Measurements from ENCODE around the gene CCNC. TPM values are rescaled to one million over a fixed set of nuclear protein-coding genes. Genes with fewer than 3 reads are reported as not detected.

CCNC gene
- polyA plus RNA-seq, 1 donor from 2014 or later: 111 TPM

- Histone ChIP-seq H2AFZ (ENCODE audit: low read depth, low read length) (no peak overlapping the region), H3K36me3 (ENCODE audit: insufficient read depth, low read length) (no peaks in the 10 kb centered on the region), H3K9ac (ENCODE audit: low read length) (no peak overlapping the region), H3K9me2 (ENCODE audit: insufficient read depth, low read length) (no peaks in the 10 kb centered on the region), H3K4me2 (ENCODE audit: low read length) (no peak overlapping the region), H3K27ac (ENCODE audit: low read length) (no peak overlapping the region), H4K20me1 (ENCODE audit: insufficient read depth) (no peaks in the 10 kb centered on the region), H3K79me2 (replicated peaks; ENCODE audit: insufficient read depth, low read length) (no peaks in the 10 kb centered on the region), H3K4me3 (ENCODE audit: low read length) (peak overlapping the region; percentile 61), H3K27me3 (ENCODE audit: insufficient read depth, low read depth, low read length) (peaks cover 100% of the 10 kb centered on the region), H3K9me3 (ENCODE audit: low read length) (peaks cover 4% of the 10 kb centered on the region), H3F3A (ENCODE audit: insufficient read depth, low read length, poor library complexity, severe bottlenecking) (no peaks in the 10 kb centered on the region)
- TF ChIP-seq POLR2AphosphoS5 (IDR thresholded peaks at IDR 0.05): no peak
- no peak for TF ChIP-seq EZH2 (IDR thresholded peaks at IDR 0.05; ENCODE audit: borderline replicate concordance, insufficient read depth, low read length, poor library complexity, severe bottlenecking)
- peak; percentile 20 for TF ChIP-seq SMC3 (conservative IDR thresholded peaks at IDR 0.05; ENCODE audit: poor library complexity)
- TF ChIP-seq, protein P1, sequence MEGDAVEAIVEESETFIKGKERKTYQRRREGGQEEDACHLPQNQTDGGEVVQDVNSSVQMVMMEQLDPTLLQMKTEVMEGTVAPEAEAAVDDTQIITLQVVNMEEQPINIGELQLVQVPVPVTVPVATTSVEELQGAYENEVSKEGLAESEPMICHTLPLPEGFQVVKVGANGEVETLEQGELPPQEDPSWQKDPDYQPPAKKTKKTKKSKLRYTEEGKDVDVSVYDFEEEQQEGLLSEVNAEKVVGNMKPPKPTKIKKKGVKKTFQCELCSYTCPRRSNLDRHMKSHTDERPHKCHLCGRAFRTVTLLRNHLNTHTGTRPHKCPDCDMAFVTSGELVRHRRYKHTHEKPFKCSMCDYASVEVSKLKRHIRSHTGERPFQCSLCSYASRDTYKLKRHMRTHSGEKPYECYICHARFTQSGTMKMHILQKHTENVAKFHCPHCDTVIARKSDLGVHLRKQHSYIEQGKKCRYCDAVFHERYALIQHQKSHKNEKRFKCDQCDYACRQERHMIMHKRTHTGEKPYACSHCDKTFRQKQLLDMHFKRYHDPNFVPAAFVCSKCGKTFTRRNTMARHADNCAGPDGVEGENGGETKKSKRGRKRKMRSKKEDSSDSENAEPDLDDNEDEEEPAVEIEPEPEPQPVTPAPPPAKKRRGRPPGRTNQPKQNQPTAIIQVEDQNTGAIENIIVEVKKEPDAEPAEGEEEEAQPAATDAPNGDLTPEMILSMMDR (IDR thresholded peaks at IDR 0.05; ENCODE audit: poor library complexity, severe bottlenecking): peak; percentile 59
These were observed 44.9 kb upstream of the CCNC start for GRCh38 chr6:99613409-99613704.

DNA sequence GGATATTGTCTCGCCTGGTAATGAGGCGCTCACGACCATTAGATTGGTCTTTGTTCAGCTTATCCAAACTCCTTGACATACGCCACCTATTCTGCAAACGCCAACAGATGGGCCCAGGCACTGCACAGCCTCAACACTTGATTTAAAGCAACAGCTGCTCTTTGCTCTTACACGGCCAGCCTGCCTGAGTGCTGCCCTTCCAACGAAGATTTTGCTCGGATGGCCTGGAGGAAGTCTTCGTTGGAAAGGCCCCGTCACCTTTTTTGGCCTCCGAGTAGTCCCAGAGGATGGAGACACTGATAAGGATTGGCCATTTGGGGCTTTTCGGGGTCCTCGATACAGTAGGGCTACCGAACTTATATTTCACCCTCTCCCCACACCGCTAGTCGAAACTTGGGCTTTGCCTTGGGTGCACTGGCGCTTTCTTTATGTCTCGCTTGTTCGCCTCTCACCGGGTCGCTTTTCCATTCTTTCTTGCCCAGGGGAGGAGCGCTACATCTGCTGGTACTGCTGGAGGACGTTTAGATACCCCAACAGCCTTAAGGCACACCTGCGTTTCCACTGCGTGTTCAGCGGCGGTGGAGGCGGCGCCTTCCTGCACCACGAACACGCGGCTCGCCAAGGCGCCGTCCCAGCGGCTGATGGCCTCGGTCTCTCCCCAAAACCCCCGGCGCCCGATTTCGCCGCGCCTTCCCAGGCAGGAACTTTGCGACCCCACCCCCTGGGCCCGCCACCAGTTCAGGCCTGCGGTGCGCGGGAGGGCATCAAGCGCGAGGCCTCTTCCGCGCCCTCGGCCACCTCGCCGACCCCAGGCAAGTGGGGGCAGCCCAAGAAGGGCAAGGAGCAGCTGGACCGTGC is 44.3 kb upstream of the CCNC start:
- Histone ChIP-seq H3K9me2 (ENCODE audit: insufficient read depth, low read length) (no peaks in the 10 kb centered on the region), H3K9me3 (ENCODE audit: low read length) (no peaks in the 10 kb centered on the region), H3K27me3 (ENCODE audit: insufficient read depth, low read depth, low read length) (peaks cover 100% of the 10 kb centered on the region), H3K4me2 (ENCODE audit: low read length) (no peak overlapping the region), H3K79me2 (replicated peaks; ENCODE audit: insufficient read depth, low read length) (no peaks in the 10 kb centered on the region), H3K36me3 (ENCODE audit: insufficient read depth, low read length) (no peaks in the 10 kb centered on the region), H3K27ac (ENCODE audit: low read length) (no peak overlapping the region), H2AFZ (ENCODE audit: low read depth, low read length) (no peak overlapping the region), H3K4me3 (ENCODE audit: low read length) (peak overlapping the region; percentile 61), H4K20me1 (ENCODE audit: insufficient read depth) (no peaks in the 10 kb centered on the region), H3F3A (ENCODE audit: insufficient read depth, low read length, poor library complexity, severe bottlenecking) (no peaks in the 10 kb centered on the region), H3K9ac (ENCODE audit: low read length) (no peak overlapping the region)
- TF ChIP-seq POLR2AphosphoS5 (IDR thresholded peaks at IDR 0.05) (no peak), EZH2 (IDR thresholded peaks at IDR 0.05; ENCODE audit: borderline replicate concordance, insufficient read depth, low read length, poor library complexity, severe bottlenecking) (peak; percentile 86)

- no peak for TF ChIP-seq POLR2AphosphoS5 (IDR thresholded peaks at IDR 0.05)
- TF ChIP-seq, protein P2, sequence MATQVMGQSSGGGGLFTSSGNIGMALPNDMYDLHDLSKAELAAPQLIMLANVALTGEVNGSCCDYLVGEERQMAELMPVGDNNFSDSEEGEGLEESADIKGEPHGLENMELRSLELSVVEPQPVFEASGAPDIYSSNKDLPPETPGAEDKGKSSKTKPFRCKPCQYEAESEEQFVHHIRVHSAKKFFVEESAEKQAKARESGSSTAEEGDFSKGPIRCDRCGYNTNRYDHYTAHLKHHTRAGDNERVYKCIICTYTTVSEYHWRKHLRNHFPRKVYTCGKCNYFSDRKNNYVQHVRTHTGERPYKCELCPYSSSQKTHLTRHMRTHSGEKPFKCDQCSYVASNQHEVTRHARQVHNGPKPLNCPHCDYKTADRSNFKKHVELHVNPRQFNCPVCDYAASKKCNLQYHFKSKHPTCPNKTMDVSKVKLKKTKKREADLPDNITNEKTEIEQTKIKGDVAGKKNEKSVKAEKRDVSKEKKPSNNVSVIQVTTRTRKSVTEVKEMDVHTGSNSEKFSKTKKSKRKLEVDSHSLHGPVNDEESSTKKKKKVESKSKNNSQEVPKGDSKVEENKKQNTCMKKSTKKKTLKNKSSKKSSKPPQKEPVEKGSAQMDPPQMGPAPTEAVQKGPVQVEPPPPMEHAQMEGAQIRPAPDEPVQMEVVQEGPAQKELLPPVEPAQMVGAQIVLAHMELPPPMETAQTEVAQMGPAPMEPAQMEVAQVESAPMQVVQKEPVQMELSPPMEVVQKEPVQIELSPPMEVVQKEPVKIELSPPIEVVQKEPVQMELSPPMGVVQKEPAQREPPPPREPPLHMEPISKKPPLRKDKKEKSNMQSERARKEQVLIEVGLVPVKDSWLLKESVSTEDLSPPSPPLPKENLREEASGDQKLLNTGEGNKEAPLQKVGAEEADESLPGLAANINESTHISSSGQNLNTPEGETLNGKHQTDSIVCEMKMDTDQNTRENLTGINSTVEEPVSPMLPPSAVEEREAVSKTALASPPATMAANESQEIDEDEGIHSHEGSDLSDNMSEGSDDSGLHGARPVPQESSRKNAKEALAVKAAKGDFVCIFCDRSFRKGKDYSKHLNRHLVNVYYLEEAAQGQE (IDR thresholded peaks at IDR 0.05; ENCODE audit: borderline replicate concordance): no peak
- no peak for TF ChIP-seq EZH2 (IDR thresholded peaks at IDR 0.05; ENCODE audit: borderline replicate concordance, insufficient read depth, low read length, poor library complexity, severe bottlenecking)
- Histone ChIP-seq H3K4me2 (ENCODE audit: low read length) (no peak overlapping the region), H3F3A (ENCODE audit: insufficient read depth, low read length, poor library complexity, severe bottlenecking) (no peaks in the 10 kb centered on the region), H3K27ac (ENCODE audit: low read length) (no peak overlapping the region), H3K4me3 (ENCODE audit: low read length) (no peak overlapping the region), H3K9me3 (ENCODE audit: low read length) (no peaks in the 10 kb centered on the region), H3K27me3 (ENCODE audit: insufficient read depth, low read depth, low read length) (peaks cover 100% of the 10 kb centered on the region), H3K9ac (ENCODE audit: low read length) (no peak overlapping the region), H3K36me3 (ENCODE audit: insufficient read depth, low read length) (no peaks in the 10 kb centered on the region), H3K79me2 (replicated peaks; ENCODE audit: insufficient read depth, low read length) (no peaks in the 10 kb centered on the region), H3K9me2 (ENCODE audit: insufficient read depth, low read length) (no peaks in the 10 kb centered on the region), H4K20me1 (ENCODE audit: insufficient read depth) (no peaks in the 10 kb centered on the region), H2AFZ (ENCODE audit: low read depth, low read length) (no peak overlapping the region)
These were observed 42.7 kb upstream of the CCNC start for GRCh38 chr6:99611148-99611547.

Measured in neural cell (in vitro differentiated cells).